ENCODE results near the gene GALNT4. TPM values are rescaled to one million over a fixed set of nuclear protein-coding genes. Genes with fewer than 3 reads are reported as not detected.
A peak's percentile ranks its signal among the peaks of the same experiment; 100 is the strongest.

GALNT4 gene
- total RNA-seq, 2 donors from 2014 or later, result 8.2 to 16.6 TPM

GRCh38 chr12:89539426-89540223 lies 15.0 kb upstream of the GALNT4 start:
- no peak for DNase-seq
- Histone ChIP-seq H3K27ac (no peak overlapping the region), H3K4me3 (no peak overlapping the region), H3K36me3 (replicated peaks in 1 of 2; ENCODE audit: insufficient read depth in 1 of 2, low read depth in 2 of 2) (no peaks in the 10 kb centered on the region), H3K27me3 (no peaks in the 10 kb centered on the region), H3K4me1 (peaks cover 8% of the 10 kb centered on the region), H3K9me3 (no peaks in the 10 kb centered on the region)
- 68 to 72% methylated on average over 5 of the region's 5 CpGs for WGBS, 2 donors
- TF ChIP-seq POLR2A (IDR thresholded peaks at IDR 0.05) (no peak), CTCF (IDR thresholded peaks at IDR 0.05) (no peak)
- intact Hi-C loops (cut with DNase I), result loop anchor here (10.0 kb wide), 1 partner anchor 565 kb away; no protein-coding TSS in a partner anchor
- no peak for ATAC-seq

- no peak for DNase-seq
- H3K9me3 ChIP-seq, result no peaks in the 10 kb centered on the region
- H3K27me3 ChIP-seq, result no peaks in the 10 kb centered on the region
- no peaks in the 10 kb centered on the region for H3K36me3 ChIP-seq (replicated peaks in 1 of 2; ENCODE audit: insufficient read depth in 1 of 2, low read depth in 2 of 2)
- ATAC-seq, result no peak
- H3K4me1 ChIP-seq, result peaks cover 8% of the 10 kb centered on the region
- H3K27ac ChIP-seq, result no peak overlapping the region
- TF ChIP-seq POLR2A (IDR thresholded peaks at IDR 0.05), result no peak
- TF ChIP-seq CTCF (IDR thresholded peaks at IDR 0.05), result no peak
- H3K4me3 ChIP-seq, result no peak overlapping the region
- 62 to 68% methylated on average over 4 of the region's 4 CpGs for WGBS, 2 donors
- intact Hi-C loops (cut with DNase I), result no loop called here
Observed at GRCh38 chr12:89538897-89539296, 14.3 kb upstream of the GALNT4 start.

- H3K27me3 ChIP-seq, result no peaks in the 10 kb centered on the region
- no peaks in the 10 kb centered on the region for H3K36me3 ChIP-seq (replicated peaks in 1 of 2; ENCODE audit: insufficient read depth in 1 of 2, low read depth in 2 of 2)
- no peaks in the 10 kb centered on the region for H3K9me3 ChIP-seq
- WGBS, 2 donors, result 53 to 69% methylated on average over 3 of the region's 3 CpGs
- no peaks in the 10 kb centered on the region for H3K4me1 ChIP-seq
- TF ChIP-seq CTCF (IDR thresholded peaks at IDR 0.05) (no peak), POLR2A (IDR thresholded peaks at IDR 0.05) (no peak)
- no peak overlapping the region for H3K4me3 ChIP-seq
- intact Hi-C loops (cut with DNase I), result no loop called here
- DNase-seq (no peak), ATAC-seq (no peak)
- H3K27ac ChIP-seq, result no peak overlapping the region
Observed at GRCh38 chr12:89537389-89537788, 12.8 kb upstream of the GALNT4 start.

GRCh38 chr12:89529738-89530137 lies 5.1 kb upstream of the GALNT4 start:
- Histone ChIP-seq H3K27ac (no peak overlapping the region), H3K36me3 (replicated peaks in 1 of 2; ENCODE audit: insufficient read depth in 1 of 2, low read depth in 2 of 2) (no peaks in the 10 kb centered on the region), H3K4me1 (peaks cover 9% of the 10 kb centered on the region), H3K4me3 (no peak overlapping the region), H3K27me3 (no peaks in the 10 kb centered on the region), H3K9me3 (no peaks in the 10 kb centered on the region)
- DNase-seq (no peak), ATAC-seq (peak; percentile 30)
- TF ChIP-seq CTCF (IDR thresholded peaks at IDR 0.05) (peak; percentile 51 to 85 (median 73)), POLR2A (IDR thresholded peaks at IDR 0.05) (no peak)
- intact Hi-C loops (cut with DNase I), result loop anchor here (10.0 kb wide), 1 partner anchor 505 kb away; no protein-coding TSS in a partner anchor
- 18 to 32% methylated on average over 1 of the region's 1 CpG for WGBS, 2 donors

DNA sequence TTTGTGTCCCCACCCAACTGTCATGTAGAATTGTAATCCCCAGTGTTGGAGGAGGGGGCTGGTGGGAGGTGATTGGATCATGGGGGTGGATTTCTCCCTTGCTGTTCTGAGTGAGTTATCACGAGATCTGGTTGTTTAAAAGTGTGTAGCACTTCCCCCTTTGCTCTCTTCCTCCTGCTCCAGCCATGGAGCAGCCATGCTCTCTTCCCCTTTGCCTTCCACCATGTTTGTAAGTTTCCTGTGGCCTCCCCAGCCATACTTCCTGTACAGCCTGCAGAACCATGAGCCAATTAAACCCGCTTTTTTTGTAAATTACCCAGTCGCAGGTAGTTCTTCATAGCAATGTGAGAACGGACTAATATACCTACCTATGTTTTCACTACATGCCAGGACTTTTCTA lies 3.8 kb upstream of the GALNT4 start:
- Histone ChIP-seq H3K27ac (no peak overlapping the region), H3K4me3 (no peak overlapping the region), H3K9me3 (no peaks in the 10 kb centered on the region), H3K4me1 (peaks cover 15% of the 10 kb centered on the region), H3K27me3 (no peaks in the 10 kb centered on the region), H3K36me3 (replicated peaks in 1 of 2; ENCODE audit: insufficient read depth in 1 of 2, low read depth in 2 of 2) (no peaks in the 10 kb centered on the region)
- 65 to 79% methylated on average over 4 of the region's 4 CpGs for WGBS, 2 donors
- no peak for ATAC-seq
- TF ChIP-seq CTCF (IDR thresholded peaks at IDR 0.05), result no peak
- no peak for TF ChIP-seq POLR2A (IDR thresholded peaks at IDR 0.05)
- no peak for DNase-seq
- intact Hi-C loops (cut with DNase I), result loop anchor here (10.0 kb wide), 1 partner anchor 504 kb away; no protein-coding TSS in a partner anchor

Measured in body of pancreas (tissue), 4 donors.